GM19035 (cell line): Measurements from ENCODE around the gene PLEKHA4.

Source experiments
- ATAC-seq: cut with Tn5 transposase; IDR thresholded peaks from one replicate; pipeline ENCODE4 v1.9.1; 2021; ENCODE audit not compliant: unreplicated experiment

Gene PLEKHA4

DNA sequence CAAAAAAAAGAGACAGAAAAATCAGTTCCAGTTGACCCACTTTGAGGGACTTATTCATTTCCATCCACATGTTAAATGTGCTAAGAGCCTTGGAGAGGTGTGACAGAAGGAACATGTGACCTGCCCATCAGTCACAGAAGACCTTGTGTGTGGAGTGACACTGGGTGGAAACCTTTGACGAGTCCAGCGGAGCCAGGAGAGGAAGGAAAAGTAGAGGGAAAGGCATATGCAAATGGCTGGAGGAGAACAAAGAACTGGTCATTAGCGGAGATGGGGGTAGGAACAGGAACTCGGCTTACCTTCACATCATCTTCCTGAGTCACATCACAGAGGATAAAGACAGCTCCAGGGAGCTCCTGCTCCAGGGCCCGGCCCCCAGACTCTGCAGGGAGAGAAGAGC, 34.4 kb downstream of the PLEKHA4 start:
- no peak for ATAC-seq

DNA sequence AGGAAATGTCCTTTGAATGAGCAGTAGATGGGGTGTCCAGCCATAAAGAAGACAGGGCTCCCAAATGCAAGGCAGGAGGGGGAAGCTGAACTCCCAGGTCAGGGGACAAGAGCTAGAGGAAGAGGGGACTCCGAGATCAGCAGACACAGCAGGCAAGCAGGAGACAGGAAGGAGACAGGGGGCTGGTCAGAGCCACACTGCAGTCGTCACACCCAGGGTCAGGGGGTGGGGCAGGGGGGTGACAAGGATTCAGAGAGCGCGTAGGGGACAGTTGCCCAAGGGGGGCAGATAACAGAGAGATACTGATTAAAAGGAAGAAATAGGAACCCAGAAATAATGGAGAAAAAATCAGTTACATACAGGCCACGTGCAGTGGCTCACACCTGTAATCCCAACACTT, 35.4 kb downstream of the PLEKHA4 start:
- ATAC-seq, result no peak

DNA sequence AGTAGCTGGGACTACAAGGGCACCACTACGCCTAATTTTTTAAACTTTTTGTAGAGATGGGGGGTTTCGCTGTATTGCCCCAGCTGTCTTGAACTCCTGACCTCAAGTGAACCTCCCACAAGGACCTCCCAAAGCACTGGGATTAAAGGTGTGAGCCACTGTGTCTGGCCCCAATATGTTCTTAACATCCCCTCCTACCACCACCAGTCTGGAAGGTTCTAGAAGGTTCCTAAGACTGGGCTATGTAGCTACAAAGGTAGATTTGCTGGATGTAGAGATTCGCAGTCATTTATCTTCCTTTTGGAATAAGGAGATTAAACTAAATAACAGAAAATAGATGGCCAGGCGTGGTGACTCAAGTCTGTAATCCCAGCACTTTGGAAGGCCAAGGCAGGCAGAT, 37.5 kb downstream of the PLEKHA4 start:
- no peak for ATAC-seq

DNA sequence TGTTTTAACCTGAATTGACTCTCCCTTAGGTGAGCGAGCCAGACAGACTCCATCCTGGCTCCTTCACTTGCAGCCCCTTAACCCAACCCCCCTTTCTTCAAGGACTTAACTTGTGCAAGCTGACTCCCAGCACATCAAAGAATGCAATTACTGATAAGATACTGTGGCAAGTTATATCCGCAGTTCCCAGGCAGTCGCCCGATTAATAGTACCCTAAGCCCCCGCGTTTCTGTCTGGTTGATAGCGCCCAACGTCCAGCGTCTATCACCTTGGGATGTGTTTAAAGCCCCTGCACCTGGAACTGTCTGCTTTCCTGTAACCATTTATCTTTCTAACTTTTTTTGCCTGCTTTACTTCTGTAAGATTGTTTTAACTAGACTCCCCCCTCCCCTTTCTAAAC, 38.3 kb downstream of the PLEKHA4 start:
- no peak for ATAC-seq

DNA sequence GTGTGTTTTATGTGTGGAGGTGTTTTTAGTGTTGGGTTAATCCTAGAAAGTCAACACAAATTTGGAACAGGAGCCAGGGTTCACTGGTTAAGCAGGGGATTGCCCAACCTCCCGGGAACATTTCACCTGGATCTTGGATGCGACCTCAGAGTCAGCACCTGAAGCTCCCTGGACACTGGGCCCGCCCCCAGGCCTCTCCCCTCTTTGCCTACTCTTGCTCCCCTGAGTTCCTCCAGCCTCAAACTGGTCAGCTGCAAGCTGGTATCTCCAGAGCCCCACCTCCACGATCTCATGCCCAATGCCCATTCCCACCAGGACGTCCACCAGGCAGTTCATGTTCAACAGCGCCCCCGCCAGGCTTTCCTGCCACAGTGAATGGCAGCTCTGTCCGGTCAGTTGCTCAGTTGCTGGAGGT, 41.8 kb downstream of the PLEKHA4 start:
- no peak for ATAC-seq

DNA sequence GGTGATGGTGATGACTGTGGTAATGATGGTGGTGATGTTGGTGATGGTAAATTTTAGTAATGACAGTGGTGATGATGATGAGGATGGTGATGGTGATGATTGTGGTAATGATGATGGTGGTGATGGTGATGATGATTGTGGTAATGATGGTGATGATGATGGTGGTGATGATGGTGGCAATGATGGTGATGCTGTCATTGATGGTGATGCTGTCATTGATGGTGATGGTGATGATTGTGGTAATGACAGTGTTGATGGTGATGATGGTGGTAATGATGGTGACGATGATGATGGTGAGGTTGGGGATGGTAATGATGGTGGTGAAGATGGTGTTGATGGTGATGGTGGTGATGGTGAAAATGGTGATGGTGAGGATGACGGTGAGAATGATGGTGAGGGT, 45.9 kb downstream of the PLEKHA4 start:
- ATAC-seq, result no peak

DNA sequence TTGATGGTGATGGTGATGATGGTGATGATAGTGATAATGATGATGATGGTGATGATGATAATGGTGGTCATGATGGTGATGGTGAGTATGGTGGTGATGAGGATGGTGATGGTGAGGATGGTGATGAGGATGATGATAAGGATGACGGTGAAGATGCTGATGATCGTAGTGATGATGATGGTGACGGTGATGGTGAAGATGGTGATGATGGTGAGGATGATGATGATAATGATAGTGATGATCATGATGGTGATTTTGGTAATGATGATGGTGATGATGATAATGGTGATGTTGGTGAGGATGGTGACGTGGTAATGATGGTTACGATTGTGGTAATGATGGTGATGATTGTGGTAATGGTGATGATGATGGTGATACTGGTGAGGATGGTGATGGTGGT, 46.8 kb downstream of the PLEKHA4 start:
- ATAC-seq, result no peak

DNA sequence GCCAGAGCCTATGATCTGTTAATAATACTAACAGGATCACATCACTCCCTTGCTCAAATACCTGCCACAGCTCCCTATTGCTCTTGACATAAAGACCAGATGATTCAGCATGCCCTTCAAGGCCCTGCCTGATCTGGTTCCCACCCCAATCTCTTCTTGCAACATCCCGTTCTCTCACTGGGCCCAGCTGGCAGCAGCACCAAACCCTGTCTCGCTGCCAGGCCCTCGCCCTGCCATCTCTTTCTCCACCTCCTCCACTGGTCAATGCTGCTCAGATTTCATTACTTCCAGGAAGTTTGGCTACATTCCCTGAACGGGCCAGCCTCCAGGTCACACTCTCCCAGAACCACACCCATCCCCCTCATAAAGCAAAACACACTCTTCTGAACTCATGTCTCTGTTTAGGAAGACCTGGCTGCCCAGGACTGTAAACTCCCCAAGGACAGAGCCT, 49.0 kb downstream of the PLEKHA4 start:
- ATAC-seq, result no peak

- ATAC-seq, result no peak
Observed at GRCh38 chr19:48818234-48818820, 50.1 kb downstream of the PLEKHA4 start.

- ATAC-seq, result no peak
Observed at GRCh38 chr19:48817585-48818124, 50.8 kb downstream of the PLEKHA4 start.

DNA sequence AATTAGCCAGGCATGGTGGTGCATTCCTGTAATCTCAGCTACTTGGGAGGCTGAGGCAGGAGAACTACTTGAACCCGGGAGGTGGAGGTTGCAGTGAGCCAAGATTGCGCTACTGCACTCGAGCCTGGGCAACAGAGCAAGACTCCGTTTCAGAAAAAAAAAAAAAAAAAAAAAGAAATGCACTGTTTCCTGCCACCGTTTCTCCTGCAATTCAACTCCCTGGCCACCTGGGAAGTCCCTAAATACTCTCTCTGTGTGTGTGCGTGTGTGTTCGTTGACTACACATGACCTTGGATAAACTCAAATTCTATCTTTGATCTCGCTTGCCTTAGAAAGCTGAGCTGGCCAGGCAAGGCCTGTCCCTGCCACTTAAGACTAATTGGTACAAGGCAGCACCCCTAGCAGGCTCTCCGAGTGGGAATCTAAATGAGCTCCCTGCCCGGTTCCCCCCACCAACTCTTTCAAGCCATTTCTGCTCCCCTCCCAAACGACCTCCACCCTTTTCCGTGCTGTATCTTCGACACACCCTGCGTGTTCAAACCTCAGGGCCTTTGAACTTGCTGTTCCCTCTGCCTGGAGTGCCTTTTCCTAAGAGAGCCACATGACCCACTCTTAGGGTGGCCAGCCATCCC, 52.4 kb downstream of the PLEKHA4 start:
- ATAC-seq, result no peak

DNA sequence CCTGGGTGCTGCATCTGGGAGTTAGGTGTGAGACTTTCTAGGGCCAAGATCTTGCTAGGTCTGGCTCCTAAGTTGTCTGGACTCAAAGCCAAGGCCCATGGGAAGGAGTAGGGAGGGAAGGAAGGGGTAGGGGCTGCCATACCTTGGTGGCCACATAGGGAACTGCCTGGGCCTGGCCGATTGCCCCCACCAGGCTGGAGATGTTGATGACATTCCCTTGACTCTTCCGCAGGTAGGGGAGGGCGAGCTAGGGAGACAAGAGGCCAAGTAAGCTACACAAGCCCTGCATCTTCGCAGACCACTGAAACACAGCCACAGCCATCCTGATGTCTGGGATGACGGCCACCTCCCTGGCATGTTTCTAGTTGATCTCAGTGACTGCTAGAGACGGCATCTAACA, 53.5 kb downstream of the PLEKHA4 start:
- ATAC-seq, result no peak

DNA sequence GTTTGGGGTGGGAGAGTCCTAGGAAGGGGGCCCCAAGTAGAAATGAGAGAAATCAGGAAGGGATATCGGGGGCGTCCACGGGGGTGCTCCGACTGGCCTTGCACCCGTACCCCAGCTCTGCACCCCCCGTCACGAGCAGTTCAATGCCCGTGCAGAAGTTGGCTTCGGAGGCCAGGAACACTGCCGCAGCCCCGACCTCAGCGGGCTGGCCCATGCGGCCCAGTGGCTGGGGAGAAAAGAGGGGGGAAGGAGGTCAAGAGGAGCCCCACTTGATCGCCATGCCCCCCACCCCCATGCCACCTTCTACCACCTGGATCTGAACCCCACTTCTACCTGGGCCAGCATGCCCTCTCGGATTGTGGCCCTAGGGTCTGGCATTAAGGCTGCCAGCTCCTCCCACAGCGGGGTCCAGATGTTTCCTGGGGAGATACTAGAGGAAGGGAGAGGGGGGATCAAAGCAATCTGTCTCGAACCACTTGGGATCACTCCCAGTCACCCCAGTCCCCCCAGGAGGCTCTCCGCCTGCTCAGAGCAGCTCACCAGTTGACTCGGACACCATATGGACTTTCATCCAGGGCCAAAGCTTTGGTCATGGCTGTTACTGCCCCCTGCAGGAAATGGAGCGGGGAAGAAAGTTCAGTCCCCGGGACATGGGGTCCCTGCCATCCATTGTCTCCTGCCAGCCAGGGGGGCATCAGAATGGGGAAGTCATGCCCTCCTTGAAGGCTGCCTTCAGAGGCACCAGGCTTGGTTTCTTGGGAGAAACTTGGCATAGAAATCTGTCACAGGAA, 55.1 kb downstream of the PLEKHA4 start:
- ATAC-seq, result no peak

DNA sequence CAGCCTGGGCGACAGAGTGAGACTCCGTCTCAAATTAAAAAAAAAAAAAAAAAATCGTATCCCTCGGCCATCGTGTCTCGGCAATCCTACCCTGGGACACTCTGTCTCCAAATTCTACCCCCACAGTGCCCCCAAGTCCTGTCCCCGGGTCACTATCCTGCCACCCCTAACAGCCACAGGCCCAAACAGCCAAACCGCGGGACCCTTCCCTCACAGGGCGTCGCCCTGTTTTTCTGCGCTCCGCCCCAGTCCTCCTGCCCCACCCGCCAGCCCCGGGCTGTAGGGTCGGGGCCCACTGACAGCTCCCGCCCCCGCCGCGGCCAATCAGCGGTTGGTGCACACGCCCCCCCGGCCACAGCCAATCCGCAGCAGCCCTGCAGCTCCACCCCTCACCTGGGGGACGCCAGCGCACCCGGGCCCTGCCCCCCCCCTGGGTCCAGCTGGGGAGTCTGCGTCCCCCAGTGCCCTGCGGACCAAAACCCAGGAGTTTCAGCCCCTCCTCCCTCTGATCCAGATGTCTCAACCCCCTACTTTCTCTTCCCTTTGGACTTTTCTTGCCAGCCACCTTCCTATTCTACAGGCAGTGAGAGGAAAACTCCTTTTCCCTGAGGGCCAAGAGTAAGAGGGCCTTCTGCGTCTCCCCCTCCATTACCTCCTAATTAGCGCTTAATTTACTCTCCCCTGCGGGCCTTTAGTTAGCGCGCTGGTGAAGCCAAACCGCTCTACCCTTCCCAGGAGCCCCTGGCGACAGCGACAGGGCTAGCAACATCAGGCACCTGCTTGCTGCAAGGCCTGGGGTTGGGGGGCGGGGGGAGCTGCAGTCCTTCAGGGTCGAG, 56.1 kb downstream of the PLEKHA4 start:
- no peak for ATAC-seq

- no peak for ATAC-seq
Observed at GRCh38 chr19:48810151-48810550, 58.3 kb downstream of the PLEKHA4 start.

DNA sequence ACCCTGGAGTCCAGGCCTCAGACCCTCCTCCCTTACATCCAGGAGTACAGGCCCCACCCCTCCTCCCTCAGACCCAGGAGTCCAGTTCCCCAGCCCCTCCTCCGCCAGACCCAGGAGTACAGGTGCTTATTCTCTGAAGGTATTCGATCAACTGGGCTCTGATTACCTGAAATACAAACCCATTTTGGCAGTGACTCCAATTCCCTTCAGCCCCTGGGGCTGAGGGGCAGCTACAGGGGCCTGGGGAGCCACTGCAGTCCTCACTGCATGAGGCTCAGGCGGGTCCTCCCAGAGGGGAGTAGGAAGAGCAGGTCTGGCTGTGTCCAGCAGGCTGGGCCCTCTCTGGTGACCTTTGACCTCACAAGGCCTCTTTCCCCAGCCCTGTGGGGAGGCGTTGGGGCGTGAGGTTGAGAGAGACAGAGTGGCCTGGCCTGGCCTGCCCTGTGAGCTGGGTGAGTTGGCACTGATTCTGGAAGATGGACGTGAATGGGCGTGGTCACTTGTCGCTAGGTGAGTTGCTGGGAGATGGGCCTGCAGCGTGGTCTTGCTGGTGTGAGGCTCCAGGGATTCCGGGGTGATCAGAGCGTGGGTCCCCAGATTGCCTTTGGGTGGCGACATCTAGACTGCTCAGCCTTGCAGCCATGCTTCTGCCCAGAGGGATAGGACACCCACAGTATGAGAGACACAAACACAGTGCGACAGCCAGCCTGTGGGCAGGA, 60.7 kb downstream of the PLEKHA4 start:
- ATAC-seq, result no peak

DNA sequence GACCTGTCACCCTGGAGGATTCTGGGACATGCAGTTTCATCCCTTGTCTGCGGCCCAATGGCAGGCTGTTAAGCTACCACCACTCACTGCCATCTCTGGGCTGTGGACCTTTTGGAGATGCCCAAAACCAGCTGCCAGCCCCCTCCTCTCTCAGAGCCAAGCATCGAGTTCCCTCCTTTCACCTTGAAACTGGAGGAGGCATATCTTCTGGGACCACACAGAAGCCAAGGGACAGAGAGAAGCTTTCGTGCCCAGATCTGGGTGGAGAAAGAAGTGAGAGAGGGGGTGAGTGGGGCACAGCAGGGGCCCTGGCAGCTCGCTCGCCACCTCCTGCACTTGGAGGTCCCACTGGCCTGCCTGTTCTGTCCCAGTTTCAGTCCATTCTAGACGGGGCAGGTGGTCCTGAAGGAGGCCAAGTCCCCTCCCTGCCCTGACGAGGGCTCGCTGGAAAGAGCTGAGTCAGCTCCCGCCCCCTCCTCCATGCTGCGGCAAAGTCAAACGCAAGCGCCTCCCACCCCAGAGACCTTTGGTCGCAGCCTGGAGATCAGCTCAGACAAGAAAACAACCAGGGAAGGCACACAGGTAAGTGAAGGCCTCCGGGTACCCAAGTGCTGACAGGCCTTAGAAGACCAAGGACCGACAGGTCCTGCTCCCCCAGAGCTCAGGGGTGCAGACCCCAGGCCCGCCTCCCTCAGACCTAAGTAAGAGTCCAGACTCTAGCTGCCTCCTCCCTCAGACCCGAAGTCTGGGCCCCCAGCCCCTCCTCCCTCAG, 61.4 kb downstream of the PLEKHA4 start:
- ATAC-seq, result no peak

GRCh38 chr19:48806518-48806817, 61.9 kb downstream of the PLEKHA4 start:
- no peak for ATAC-seq

GRCh38 chr19:48805452-48805851, 63.0 kb downstream of the PLEKHA4 start:
- no peak for ATAC-seq

DNA sequence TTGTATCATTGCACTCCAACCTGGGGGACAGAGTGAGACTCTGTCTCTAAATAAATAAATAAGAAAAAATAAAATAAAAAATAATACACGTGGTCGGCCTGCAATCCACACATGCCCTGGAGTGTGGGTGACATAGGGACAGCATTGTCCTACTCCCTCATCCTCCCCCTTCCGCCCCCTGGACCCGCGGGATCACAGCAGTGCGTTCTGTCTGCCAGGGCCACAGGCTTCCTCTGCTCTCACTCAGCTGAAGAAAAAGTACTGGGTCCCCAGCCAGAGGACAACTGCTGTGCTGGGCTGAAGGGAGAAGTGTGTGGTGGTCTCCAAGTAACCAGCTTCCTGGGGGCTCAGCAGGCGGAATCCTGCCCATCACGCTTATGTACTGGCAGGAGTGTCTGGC, 63.9 kb downstream of the PLEKHA4 start:
- no peak for ATAC-seq
